ENCODE results near the gene PACSIN1.
"Not testable (repeated sequence)": the region's sequence is repeated elsewhere in the genome, so short reads cannot be mapped to it uniquely, and the experiment has no call there.

PACSIN1 gene

GRCh38 chr6:34485321-34486060, 19.6 kb downstream of the PACSIN1 start:
- no peak for DNase-seq

GRCh38 chr6:34486106-34486740, 20.3 kb downstream of the PACSIN1 start:
- no peak for DNase-seq

- not testable (repeated sequence) for DNase-seq
These were observed 21.0 kb downstream of the PACSIN1 start for GRCh38 chr6:34486886-34487285.

GRCh38 chr6:34487536-34487935, 21.7 kb downstream of the PACSIN1 start:
- no peak for DNase-seq

GRCh38 chr6:34489207-34489805, 23.4 kb downstream of the PACSIN1 start:
- DNase-seq = no peak

- DNase-seq = no peak
These were observed 24.7 kb downstream of the PACSIN1 start for GRCh38 chr6:34490390-34491090.

- peak; percentile 11 for DNase-seq
These were observed 25.2 kb downstream of the PACSIN1 start for GRCh38 chr6:34491091-34491430.

GRCh38 chr6:34493344-34493743, 27.5 kb downstream of the PACSIN1 start:
- DNase-seq = no peak

- no peak for DNase-seq
These were observed 29.1 kb downstream of the PACSIN1 start for GRCh38 chr6:34494973-34495372.

GRCh38 chr6:34496103-34496685, 30.3 kb downstream of the PACSIN1 start:
- no peak for DNase-seq

- DNase-seq = no peak
These were observed 31.5 kb downstream of the PACSIN1 start for GRCh38 chr6:34497411-34497810.

- no peak for DNase-seq
These were observed 40.8 kb downstream of the PACSIN1 start for GRCh38 chr6:34506718-34507117.

GRCh38 chr6:34508425-34508824, 42.5 kb downstream of the PACSIN1 start:
- no peak for DNase-seq

- no peak for DNase-seq
These were observed 43.9 kb downstream of the PACSIN1 start for GRCh38 chr6:34509782-34510181.

GRCh38 chr6:34510299-34510698, 44.4 kb downstream of the PACSIN1 start:
- no peak for DNase-seq

- no peak for DNase-seq
These were observed 45.5 kb downstream of the PACSIN1 start for GRCh38 chr6:34511214-34511914.

- no peak for DNase-seq
These were observed 46.2 kb downstream of the PACSIN1 start for GRCh38 chr6:34511915-34512737.

- DNase-seq = no peak
These were observed 46.9 kb downstream of the PACSIN1 start for GRCh38 chr6:34512738-34513115.

- no peak for DNase-seq
These were observed 47.8 kb downstream of the PACSIN1 start for GRCh38 chr6:34513646-34514045.

GRCh38 chr6:34514112-34514511, 48.2 kb downstream of the PACSIN1 start:
- DNase-seq = no peak

GRCh38 chr6:34514593-34515472, 49.0 kb downstream of the PACSIN1 start:
- DNase-seq = no peak
